Stimulated activated CD8-positive, alpha-beta memory T cell treated with anti-CD3 and anti-CD28 coated beads, Interleukin-7, amount 100 ng/mL, for 24 hours (primary cell): Measurements from ENCODE around the gene FASLG.
"Not testable (repeated sequence)": the region's sequence is repeated elsewhere in the genome, so short reads cannot be mapped to it uniquely, and the experiment has no call there.

ENCODE experiments used
- DNase-seq: peaks from one replicate; pipeline ENCODE4 v3.0.0-alpha.2; 2020; ENCODE audit warnings: low read depth

Gene FASLG

DNA sequence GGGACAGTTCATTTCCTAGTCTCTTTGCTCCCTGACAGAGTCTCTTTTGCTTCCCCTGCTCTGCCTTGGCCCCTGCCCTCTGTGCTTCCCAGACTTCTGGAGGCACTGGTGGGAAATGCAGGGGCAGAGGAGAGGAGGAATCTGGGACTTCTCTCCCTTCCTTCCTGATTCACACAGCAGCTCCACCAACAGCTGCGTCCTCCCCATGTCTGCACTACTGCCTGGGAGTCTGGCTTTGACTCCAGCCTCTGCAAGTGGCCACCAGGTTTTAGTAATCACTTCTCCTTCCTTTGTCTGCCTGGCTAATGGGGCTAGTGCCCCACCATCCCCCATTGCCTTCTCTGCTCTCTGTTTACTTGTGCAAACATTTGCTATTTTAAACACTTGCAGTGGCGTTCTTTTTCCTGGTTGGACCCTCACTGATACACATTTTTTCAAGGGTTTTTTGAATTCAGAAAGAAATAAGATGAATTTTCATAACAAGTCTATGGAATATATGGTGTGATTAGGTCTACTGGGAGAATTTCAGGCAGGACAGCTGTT, 21.9 kb downstream of the FASLG start:
- DNase-seq = no peak

DNA sequence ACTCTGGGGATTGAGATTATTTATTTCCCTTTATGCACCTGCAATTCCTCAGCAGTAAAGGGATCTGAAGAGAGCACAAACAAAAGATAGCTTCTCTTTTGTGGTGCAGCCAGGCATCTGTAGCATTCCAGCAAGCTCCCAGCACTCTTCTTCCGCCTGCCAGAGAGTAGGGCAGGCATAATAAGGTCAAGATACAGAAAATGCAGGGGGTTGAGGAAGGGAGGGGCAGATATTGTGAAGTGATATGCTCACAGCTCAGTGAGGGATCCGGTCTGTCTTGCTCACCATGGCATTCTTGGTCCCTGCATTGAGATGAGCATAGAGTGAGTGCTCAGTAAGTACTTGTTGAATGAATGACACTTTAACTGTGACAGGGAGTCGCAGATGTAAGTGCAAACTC, 23.9 kb downstream of the FASLG start:
- no peak for DNase-seq

DNA sequence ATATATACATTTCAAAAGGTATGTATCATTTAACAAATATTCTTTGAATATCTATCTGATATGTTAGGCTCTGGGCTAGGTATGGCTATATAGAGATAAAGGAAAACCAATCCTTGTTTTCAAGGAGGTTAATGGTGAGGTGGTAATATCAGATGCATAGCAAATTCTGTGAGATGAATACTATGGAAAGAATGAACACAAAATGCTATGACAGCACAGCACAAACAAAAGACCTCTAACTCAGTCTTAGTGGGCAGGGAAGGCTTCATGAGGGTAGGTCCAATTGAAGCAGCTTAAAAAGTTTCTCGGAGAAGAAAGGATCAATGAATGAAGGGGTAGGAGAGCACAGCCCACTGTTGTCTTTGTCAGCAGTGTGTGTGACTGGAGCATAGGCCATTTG, 27.2 kb downstream of the FASLG start:
- DNase-seq = no peak

DNA sequence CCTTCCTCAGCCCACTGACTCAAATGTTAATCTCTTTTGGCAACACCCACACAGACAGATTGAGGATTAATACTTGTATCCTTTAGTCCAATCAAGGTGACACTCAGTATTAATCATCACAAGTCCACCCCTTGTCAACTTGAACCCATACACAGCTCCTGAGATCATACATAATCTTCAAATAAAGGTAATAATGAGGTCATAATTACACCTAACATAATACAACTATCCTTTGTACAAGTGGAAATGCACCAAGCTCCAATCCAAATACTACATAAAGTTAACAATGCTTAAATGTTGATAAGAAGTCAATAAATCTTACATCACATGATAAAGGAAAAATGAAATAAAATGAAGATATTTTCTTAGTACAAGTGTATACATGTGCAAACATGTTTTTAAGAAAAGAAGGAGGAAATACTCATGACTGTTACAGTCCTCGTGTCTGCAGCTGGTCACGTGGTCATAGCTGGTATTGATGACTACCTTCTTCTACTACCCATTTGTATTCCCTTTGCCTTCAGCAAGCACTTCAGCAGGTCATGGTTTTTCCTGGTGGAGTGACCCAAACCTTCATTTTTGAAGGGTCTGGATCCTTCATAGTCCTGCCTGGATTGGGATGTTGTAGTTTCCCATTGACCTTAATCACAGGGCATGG, 29.7 kb downstream of the FASLG start:
- DNase-seq = not testable (repeated sequence)

DNA sequence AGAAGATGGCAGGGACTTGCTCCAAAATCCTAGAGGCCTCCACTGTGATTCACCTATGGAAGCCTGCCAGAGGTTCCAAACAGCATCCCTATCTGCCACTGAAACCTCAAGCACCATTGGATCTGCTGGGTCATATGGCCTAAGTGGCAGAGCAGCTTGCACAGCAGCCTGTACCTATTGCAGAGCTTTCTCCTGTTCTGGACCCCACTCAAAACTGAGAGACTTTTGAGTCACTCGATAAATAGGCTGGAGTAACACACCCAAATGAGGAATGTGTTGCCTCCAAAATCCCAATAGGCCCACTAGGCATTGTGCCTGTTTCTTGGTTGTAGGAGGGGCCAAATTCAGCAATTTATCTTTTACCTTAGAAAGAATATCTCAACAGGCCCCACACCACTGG, 32.0 kb downstream of the FASLG start:
- not testable (repeated sequence) for DNase-seq

DNA sequence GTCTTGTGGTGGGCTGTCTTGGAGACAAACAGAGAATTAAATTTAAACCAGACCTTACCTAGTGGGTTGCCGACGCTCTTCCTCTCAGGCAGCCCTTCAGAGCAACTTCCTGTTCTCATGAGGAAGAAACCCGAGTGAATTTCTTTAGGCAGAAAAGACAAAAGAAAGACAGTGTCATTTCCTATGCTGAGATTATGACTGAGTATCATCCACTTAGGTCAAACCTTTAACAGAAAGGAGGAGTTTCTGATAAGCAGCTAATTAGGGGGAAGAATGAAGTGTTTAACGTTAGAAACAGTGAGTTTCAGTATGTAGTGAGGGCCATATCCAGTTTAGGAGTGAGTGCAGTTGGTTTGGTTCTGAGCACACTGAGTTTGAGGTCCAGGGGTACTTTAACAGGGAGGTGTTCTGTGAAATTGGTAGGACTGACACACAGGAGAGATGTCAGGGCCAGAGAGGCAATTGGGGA, 38.7 kb downstream of the FASLG start:
- no peak for DNase-seq

DNA sequence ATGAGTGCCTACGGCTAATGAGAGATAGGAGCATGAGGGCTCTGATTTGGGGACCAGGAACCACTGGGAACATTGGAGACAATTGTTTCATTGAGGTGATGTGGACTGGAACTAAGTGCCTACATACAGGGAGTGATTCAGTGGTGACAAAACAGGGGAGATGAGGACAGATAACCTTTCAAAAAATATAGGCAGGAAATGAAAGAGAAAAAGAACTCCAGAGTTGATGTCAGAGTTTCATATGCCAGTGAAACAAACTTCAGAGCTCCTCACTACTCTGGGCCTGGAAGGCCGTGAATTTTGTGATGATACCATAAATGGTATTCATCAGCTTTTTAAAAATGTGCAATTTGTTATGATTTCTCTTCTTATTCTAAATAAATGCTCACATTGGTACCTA, 39.3 kb downstream of the FASLG start:
- no peak for DNase-seq

DNA sequence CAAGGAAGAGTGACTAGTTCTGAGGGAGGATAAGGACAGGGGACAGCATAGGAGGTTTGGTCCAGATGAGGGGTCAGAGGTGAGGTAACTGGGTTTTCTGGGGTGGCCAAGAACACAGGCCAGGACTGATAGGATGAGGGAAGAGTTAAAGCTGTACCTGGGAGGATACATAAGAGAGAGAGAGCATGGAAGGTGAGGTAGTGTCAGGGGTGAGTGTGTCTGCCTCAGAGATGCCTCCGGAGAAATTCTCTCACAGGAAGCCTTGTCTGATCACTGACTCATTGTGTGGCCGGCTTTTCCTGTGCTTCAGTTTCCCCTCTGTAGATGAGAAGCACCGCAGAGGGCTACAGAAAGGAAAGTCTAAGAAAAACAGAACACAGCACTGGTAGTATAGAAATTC, 40.2 kb downstream of the FASLG start:
- peak; percentile 46 for DNase-seq

DNA sequence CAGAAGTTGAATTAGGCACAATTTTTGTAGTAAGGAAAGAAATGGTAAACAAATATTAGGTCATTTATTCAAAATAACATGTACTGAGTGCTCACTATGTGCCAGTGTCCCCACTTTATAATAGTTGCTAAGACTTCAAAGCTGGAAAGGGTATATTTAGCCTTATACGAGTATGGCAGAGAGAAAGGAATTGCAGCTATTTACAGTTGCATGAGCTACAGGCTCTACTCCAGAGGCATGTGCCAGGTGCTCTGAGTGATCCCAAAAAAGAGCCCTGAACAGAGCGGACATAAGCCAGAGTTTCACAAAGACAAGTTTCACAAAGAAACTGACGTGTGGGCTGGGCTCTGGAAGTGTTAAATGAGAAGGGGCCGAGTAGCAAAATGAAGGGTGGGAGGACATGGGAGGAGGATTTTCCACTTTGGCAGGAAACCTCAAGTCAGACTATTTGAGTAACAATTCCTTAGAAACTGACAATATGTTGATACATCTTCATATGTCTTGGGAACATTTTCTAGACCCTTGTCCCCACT, 40.9 kb downstream of the FASLG start:
- DNase-seq = no peak

DNA sequence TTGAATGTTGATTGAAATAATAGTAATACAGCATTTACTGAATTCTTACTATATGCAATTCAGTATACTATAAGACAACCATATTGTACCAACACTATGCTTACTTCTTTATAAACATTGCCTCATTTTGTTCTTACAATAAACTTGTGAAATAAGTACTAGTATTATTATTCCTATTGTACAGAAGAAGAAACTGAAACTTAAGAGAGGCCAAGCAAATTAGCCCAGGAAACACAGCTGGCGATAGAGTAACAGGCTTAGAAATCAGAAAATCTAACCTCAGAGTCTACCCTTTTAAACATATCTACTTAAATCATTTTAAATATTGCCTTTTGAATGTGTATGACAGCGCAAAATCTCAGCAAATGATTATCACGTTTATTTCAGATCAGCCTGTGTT, 41.7 kb downstream of the FASLG start:
- no peak for DNase-seq

DNA sequence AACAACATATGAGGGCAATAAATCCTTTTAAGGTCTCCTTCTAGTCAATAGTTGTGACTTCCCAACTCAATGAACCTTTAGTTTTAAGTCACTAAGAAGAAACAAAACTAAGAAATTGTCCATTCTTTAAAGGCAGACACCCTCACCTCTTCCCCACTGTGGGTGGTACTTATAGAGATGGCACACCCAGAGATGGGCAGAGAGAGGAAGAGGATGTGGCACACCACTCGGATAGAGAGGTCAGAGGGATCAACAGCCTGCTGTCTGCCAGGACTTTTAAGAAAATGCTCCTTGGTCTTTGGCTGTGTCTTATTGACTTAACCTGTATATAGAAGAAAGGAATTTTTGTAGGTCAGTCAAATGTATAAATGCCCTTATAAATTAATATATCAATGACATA, 45.1 kb downstream of the FASLG start:
- DNase-seq = no peak

DNA sequence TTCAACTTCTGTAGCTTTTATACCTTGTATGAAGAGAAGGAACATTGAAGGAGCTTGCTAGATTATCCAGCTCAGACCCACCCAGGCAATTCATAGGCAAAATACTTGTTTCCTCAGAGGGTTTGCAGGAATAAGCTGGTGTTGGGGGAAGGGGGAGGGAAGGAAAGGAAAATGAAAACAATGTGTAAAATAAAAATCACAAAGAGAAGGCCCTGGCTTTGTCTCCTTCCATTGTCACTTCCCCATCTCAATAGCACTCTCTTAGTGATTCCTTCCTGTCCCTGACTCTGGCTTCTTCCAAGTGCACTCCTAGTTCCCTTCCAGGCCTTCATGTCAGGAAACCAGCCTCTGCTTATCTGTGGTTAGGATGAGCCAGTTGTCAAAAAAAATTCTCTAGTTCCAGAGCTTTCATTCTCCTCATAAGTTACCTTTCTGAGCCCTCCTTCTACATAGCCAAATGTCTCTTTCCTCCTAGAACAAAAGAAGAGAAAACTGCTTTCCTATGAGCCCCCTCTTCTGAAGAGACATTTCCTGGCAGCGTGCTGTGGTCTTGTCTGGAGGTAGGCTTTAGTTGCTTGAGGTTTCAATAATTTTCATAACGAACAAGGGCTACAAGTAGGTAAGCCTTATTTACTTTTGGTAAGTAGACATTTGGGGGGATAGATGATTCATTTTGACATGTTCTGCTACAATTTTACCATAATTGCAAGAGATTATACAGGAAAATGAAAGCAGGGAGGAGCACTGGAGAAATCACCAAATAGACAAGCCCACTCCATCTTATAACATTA, 45.7 kb downstream of the FASLG start:
- DNase-seq = no peak

DNA sequence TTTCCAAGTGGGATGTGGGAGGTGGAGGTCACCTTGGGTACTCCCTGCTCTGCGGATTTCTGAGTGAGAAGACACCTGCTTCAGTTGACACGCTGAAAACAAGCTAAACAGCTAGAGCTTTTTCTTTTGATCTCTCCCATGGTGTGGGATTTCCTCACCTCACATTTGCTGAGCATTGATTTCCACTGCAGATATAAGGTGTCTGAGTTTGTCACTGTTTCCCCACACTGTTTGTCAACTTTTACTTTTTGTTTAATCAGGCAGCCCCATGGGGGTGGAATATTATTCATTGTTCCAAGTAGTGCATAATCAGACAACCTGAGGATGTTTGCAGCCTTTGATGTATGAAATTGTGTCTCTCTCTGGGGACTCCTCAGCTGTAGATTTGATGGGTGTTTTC, 49.5 kb downstream of the FASLG start:
- no peak for DNase-seq

DNA sequence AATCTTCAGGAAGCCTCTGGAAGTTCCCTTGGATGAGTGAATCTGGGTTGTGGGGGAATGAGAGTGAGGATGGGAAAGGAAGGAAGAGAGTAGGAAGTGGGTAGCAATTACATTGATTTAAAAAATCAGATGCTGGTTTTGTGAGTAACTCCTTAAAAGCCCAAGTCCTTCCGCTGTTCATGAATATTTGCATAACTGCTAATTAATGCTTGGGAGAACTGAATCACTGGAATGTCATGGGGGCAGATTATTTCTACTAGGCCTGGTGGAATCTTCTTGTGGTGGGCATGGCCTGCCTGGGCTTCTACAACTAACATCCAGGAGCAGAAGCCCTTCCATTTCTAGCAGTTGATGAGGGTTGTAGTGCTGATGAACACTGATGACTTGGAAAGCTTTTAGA, 52.7 kb downstream of the FASLG start:
- DNase-seq = no peak

DNA sequence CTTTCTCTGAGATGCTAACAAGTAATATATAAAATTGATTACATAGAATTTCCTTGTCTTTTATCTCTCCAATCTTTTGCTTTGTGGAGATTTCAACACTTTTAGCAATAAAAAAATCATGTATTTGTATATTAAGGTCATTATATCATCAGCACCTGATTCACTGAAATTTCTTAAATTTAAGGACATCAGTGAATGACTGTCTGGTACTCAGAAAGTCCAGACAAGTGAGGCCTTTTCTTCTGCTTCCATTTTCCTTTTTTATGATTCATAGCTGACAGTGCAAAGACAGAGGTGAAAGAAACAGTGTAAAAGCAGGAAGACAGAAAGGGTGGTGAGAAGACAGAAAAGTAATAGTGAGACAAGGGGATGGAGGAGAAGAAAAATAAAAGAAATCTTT, 54.6 kb downstream of the FASLG start:
- DNase-seq = no peak
